AG20443 (cell line): ENCODE measurements around the gene MYH10.

ENCODE experiments used
- DNase-seq: peaks from one replicate; pipeline ENCODE4 v3.0.0; 2012; ENCODE audit warnings: low spot score, mixed read lengths

MYH10 gene

DNA sequence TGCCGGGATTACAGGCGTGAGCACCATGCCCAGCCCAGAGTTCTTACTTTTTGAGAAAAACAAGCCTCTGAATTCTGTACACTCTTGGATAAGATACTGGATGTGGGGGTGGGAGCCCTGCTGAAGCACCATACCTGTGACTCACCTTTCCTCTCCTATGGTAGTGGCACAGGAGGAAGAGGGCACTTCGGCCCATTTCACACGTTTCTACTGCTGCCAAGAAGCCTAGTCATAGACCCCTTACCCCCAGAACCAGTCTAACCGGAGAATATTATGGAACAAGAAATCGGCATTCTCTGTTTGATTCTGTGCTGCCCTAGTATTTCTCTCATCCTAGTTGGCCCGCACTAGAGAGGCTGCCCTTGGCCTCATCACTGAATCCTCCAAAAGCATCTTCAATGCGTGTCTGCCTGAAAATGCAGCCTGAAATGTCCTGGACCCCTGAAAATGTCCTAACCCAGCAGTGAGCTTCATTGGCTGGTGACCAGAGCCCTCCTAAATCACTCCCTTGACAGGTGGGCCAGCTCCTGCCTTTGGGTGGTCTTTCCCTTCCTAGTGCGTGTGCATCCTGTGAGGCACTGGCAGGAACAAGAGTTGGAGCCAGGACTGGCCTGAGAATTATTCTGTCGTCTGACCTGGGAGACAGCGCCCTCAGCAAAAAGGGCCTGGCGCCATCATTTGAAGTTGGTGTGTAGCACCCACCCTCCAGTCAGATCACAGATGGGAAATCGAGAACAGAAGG, 156.9 kb downstream of the MYH10 start:
- no peak for DNase-seq

DNA sequence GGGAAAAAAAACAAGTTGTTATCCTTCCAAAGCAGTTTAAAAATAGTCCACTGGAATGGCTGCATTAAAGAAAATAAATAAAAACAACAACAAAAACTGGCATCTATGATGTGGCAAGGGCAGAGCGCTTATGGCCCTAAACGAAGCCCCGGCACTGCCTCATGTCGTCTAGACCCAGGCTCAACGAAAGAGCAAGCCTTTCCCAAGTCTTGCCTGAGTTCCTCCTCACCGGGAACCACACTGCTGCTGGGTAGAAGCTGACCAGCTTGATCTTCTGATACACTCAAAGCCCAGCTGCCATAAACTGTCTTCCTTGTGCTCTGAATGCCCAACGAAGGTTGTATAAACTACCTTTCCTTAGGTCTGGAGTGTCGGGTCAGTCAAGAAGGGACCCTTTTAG, 157.9 kb downstream of the MYH10 start:
- DNase-seq: no peak

DNA sequence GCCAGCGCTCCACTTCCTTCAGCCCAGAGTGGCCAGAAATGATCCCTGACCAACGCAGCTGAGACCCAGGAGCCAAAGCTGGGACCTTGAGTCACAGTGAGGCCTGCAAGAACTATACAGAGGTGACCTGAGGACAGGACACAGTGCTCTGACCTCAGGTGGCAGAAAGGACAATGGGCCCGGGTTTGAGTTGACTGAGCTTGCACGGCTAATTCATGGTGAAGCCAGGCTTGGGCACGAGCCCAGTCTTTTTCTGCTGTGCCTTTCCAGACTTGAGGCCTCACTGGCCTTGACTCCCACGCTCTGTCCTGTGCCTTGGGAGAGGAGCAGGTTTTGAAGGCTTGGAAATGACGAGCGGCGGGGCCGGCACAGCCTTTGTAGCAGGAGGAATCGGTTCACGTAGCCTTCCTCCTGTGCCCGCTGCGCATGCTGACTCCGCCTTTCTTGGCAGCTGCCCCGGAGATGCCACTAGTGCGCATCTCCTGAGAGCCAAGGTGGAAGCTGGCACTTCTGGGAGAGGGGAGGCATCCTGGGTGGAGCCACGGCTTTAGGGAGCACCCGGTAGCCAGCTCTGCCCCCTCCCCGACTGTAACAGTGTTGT, 160.0 kb downstream of the MYH10 start:
- no peak for DNase-seq

DNA sequence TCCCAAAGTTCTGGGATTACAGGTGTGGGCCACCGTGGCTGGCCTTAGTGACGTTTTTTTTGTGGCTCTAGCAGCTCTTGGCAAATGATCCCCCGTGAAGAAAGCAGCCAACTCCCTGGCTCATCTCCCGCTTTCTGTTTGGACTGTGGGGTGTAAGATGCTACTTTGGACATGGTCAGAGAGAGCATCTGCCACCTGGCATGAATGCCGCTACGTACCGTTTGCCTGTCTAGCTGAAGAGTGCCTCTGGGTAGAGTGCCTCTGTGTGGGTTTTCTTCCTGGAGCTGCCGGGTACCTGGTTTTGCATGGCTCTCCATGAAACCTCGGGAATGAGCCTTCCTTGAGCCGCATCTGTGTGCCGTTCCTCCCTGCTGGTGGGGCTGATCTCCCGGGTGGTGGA, 160.6 kb downstream of the MYH10 start:
- no peak for DNase-seq

DNA sequence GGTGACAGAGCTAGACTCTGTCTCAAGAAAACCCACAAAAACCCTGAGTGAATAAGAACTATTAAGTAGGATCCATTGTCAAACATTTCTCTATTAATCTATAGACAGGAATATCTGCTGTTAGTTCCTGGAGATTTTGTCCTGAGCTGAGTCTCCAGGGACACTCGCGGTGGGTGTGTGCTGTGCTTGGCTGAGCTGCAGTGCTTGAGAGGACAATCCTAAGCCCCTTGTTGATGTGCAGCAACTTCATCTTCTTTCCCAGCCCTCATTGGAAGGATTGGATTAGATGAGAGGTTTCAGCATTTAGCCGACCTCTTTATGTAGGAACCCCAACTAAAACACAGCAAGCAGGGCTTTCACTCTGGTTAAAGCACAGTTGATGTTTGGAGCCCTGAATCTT, 161.5 kb downstream of the MYH10 start:
- no peak for DNase-seq

DNA sequence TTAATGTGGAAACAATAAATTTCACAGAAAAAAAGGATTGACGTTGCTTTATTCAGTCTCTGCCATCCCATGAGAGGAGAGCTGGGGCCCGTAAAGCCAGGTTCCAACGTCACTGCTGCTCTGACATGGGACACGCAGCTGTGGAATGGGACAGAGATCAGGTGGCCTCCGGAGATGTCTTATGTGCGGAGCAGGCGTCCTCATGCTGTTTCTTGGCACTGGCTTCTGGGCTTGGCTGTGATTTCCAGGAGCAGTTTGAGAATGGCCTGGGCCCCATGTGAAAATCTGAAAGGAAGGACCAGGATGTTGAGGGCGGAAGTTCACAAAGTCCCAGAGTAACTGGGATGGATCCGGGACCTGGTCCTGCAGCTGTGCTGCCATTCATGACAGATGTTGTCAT, 162.4 kb downstream of the MYH10 start:
- DNase-seq: no peak

DNA sequence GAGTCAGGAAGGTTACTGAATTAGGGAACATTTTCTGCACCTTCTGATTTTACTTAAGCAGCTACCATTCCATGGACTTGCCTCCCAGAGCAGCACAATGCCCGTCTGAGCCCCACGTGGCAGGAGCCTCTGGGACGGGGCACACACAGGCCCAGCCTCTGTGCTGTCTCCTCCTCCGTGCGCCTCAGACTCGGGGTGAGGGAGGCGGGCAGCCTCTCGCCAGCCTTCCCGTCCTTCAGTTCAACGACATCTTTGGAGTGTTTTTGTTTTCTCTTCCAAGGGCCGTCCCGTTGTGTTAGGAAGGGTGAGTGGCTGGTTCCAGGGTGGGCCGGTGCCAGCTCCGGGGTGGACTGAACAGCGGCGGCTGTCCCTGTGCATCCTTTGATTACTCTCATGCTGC, 163.0 kb downstream of the MYH10 start:
- no peak for DNase-seq

DNA sequence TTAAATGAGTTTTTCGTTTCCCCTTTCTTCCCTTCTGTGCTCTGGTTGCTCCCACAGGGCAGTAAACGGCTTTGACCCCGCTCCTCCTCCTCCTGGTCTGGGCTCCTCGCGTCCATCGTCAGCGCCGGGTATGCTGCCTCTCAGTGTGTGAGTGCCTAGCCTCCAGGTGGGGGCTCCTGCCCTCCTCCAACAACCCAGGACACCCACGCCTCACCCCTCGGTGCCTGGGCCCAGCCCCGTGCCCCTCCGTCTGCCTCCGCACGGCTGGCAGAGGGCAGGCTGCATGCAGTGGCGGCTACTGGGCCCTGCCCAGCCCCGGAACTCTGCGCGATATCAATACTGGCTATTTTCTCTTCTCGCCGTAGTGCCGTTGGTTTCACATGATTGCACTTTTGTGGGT, 163.7 kb downstream of the MYH10 start:
- DNase-seq: no peak

DNA sequence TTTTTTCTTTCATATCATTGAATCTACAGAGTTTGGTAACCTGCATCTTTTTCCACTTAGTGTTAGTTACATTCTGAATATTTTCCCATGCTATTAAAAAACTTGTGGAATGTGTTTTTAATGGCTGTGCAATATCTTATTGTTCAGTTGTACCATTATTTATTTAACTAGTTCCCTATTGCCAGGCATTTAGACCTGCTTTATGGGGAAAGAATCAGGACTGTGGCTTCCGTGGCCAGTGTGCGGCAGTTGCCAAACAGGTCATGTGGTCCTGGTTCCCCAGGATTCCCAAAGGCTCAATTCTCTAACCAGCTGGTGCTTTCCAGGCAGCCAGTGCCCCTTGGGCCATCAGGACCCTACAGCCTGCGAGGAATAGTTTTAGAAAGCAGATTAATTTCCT, 164.1 kb downstream of the MYH10 start:
- DNase-seq: peak; percentile 83

DNA sequence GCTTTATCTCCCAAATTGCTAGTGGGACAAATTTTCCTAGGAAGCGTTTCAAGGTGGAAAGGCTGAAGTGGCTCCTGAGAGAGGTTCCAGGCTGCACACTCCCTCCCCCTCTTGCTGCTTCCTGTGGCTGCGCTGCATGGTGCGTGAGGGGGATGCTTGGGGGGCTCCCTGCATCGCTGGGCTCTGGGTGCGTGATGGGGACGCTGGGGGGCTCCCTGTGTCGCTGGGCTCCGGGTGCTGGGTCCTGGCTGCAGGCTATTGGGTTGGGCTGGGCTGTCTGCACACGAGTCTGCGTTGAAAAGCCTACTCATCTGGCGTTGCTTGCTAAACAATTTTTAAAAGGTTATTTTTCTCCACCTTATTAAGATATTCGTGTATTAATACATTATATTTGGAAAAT, 164.8 kb downstream of the MYH10 start:
- no peak for DNase-seq

DNA sequence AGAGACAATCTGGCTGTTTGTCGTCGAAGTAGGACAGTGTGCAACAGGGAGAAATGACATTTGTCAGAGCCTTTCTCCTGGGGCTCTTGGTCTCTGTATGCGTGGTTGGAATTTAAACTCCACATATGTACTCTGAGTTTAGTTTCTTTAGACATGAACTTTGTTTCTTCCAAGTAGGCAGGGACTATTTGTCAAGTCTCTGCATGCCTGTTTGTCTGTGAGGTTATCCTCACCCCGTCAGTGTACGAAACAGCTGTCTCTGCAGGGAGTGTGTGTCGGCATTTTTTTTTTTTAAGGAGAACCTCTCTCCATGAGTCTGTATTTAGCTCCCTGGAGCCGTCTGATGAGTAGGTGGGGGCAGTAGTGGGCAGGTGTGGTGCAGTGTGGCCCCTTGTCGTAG, 165.2 kb downstream of the MYH10 start:
- no peak for DNase-seq

DNA sequence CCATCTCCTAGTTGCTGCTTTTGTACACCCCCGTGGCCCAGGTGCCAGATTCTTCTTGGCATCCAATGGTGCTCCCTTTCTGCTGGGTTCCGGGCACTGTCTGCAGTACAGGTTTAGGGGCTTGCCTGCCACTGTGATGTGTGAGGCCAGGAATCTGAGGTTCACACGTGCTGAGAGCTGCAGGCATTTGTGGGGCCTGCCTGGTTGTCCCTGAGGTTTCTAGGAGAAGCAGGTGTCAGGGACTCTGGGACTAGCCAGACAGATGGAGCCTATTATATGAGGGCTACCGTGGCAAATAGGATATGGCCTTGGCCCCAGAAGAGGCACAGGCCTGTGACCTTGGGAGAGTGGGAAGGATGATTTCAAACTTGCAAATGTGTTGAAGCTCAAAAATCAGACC, 165.6 kb downstream of the MYH10 start:
- no peak for DNase-seq

DNA sequence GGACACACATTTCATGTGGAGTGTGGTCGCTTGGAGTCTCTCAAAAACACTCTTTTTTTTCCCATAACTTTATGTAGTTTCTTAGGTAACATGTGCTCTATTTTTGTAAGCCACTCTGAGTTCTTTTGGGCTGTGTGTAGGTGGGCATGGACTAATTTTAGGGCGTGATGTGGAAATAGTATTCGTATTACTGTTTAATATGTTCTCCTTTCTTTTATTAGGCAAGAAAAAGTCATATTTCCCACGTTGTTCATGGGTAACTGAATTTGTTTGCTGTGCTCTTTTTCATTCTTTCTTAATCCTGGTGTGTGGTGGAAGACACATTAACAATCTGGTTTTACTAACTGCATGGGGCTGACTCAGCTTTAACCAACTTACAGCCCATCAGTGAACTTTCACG, 167.4 kb downstream of the MYH10 start:
- peak; percentile 67 for DNase-seq

DNA sequence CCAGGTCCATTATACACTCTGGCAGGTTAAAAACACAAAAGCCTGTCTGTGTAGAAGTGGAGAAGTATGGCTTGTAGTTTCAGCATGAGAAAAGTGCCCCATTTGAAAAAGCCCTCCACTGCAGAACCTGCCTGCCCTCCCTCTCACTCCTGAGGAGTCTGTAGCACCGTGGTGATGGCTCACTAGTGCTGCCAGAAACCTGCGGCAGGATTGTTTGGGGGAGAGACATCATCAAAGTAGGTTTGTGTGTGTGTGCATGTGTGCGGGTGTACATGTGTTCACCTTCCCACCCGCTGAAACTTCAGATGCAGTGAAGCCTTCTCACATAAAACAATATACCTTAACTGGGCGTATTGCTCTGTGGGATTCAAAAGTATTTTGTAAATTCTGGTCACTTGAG, 168.0 kb downstream of the MYH10 start:
- no peak for DNase-seq

DNA sequence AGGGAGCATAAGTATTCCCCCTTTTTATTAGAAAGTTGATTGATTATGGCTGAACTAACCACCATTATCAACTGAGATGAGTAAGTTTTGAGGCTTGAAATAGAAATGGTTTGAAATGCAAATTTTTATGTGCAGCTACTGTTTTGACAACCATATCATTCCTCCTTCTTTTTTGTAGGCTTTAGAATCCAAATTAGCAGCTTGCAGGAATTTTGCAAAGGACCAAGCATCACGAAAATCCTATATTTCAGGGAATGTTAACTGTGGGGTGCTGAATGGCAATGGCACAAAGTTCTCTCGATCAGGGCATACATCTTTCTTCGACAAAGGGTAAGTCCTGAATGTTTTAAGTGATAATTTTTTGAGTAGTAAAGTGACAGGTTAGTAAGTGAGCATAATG, 170.7 kb downstream of the MYH10 start:
- DNase-seq: no peak

DNA sequence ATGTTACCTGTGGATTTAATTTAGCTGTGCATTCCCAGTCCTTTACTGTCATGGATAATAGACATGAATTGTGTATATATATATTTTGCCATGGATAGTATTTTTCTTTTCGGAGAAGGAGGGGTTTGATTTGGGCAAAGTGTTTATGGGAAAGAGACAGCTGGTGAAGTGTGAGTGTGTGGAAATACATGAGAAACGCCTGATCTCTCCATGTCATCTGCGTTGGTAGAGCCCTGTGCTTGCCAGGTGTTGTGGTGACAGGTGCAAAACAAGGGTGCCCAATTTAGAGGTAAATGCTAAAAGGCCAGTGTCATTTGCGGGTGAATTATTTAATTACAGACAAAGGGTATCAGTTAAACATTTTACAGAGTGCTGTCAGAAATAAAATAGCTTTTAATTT, 171.4 kb downstream of the MYH10 start:
- DNase-seq: no peak

DNA sequence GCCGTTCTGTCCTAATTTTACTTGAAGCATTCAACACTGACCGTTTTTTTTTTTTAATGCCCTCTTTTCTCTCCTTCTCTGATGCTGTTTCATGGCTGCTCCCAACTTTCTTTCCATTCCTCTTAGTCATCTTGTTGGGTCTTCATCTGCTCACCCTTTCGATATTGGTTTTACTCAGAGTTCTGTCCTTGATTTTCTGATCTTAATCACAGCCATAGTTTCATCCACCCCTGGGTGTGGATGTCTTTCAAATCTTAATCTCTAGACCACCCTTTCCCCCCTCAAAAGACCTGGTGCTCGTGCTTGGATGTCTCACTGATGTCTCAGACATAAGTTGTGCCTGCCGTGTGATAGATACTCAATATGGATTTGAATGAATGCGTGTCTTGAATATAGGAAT, 172.4 kb downstream of the MYH10 start:
- no peak for DNase-seq

DNA sequence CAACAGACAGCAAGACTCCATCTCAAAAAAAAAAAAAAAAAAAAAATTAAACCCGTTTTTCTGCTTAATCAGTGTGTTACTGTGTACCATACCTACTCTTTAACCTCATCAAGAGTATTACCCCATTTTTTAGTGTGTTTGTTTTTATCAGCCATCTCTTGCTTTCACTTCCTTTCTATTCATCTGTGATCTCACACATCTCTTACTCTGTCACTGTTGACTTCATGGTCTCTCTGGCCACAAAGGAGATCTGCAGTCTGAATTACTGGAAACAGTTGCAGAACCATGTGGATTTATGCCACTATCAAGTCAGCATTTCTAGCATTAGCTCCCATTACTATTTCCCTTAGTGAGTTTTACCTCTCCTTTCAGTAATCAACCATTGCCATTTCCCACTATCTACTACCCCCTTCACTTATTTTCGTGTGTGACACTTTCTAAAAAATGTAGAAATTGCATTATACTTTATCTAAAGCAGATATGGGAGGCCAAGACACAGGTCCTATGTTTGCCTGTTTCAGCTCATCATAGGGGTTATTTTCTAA, 174.8 kb downstream of the MYH10 start:
- DNase-seq: no peak

DNA sequence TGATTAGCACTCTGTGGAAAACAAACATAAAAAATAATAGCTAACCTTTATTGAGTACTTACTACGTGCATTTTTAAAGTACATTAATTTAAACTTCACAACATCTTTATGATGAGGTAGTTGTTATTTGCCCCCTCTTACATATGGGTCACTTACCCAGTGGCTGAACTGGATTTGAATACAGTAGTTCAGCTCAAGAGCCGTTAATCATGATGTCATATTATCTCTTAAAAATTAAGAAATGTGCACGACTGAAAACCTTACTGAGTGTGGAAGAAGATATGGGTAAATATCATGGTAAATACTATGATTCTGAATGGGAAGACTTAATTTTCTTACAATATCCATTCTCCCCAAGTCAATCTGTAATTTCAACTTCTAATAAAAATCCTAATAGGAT, 177.2 kb downstream of the MYH10 start:
- DNase-seq: no peak

DNA sequence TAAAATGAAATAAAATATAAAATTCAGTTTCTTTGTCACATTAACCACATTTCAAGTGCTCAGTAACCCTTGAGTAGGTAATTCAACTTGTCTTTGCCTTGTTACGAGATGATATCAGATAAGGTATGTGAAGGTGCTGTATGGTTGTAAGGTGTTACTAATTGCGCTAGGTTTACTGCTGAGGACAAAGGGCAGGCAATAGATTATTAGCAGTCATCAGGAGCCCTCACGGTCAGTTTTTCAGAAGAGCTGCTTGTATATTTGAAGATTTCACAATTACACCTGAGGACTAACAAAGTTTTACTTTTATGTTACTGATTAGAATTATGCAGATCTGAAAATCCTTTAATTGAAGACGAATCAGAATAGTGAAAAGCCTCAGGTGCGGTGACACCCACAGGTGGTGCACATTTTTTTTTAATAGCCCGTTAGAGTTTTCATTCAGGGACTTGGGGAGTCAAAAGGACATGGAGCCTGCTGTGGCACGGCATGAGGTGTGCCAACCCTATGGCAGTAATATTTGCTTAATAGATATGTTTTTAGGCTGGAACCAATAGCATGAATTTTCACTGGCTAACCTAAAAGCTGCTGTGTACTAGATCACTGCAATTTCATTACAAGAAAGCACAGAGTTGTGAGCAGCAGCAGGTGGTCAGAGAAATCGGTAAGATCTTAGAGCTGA, 178.5 kb downstream of the MYH10 start:
- no peak for DNase-seq

DNA sequence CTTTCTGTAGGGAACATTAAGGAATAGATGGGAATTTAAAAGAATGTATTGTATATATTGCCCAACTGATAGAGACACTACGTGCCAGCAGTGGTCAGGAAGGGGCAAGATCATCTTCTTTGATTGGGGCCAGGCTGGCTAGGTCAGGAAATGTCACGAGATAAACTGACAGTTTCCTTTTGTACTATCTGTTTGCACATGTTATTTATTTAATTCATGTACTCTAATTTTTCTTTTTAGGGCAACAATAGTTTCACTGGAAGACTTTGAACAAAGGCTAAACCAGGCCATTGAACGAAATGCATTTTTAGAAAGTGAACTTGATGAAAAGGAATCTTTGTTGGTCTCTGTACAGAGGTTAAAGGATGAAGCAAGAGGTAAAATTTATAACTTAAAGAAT, 182.2 kb downstream of the MYH10 start:
- DNase-seq: no peak

DNA sequence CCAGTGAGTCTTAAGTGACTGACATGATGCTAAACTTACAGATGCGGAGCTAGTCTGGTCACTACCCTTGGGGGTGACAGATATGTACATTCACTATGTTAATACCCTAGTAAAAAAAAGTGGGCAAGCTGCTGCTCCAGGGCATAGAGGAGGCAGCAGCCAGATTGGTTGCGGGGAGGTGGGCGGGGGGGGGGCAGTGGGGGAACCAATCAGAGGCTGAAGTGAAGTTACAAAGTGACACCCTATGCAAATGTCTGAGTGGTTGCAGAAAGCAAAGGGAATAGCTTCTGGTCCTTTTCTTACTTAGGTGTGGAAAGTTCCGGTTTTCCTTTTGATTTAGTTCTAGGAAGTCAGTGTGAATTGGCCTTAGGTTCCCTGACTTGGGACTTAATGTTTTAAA, 182.7 kb downstream of the MYH10 start:
- no peak for DNase-seq

DNA sequence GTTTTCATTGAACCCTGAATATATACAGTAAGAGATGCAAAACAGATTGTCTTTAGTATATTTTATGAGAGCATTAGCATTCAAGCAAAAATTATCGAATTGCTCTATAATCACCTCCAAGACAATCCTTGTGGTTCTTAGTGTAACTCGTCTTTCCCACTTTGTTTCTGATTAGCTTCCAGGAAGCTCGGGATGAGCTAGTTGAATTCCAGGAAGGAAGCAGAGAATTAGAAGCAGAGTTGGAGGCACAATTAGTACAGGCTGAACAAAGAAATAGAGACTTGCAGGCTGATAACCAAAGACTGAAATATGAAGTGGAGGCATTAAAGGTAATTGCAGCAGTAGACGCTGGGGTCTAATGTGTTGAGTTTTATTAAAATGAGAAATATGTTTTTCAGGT, 185.0 kb downstream of the MYH10 start:
- no peak for DNase-seq
